Lung microvascular endothelial cell (primary cell): Measurements from ENCODE around the gene SFN. TPM values are rescaled to one million over a fixed set of nuclear protein-coding genes. Genes with fewer than 3 reads are reported as not detected.

Source experiments
- DNase-seq, 2 donors: peaks; one replicate each; pipeline versions ENCODE4 v3.0.0 to v3.0.0-alpha.2; 2010; ENCODE audit warnings: low read depth in 2 of 2
- total RNA-seq: library from RNA; depleted of rRNA; stranded (reverse); fragments of >200 nt; gene quantifications from 2 replicates; pipeline ENCODE4 v1.2.1, GENCODE V29; 2014

The SFN gene
- total RNA-seq, 1 donor from 2014 or later, result not detected

- no peak for DNase-seq
These were observed 48.6 kb downstream of the SFN start for GRCh38 chr1:26911399-26912146.

DNA sequence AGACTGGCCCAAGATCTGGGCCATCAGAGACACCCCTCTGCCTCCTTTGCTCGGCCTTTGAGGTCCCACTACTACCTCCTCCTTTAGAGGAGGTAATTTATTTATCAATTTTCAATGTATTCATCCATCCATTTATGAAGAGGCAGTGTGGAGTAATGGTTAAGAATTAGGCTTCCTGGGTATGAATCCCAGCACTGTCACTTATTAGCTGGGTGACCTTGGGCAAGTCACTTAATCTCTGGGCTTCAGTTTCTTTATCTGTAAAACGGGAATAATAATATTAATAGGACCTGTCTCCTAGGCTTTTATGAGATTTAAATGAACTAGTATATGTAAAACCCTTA, 49.2 kb downstream of the SFN start:
- no peak for DNase-seq

GRCh38 chr1:26913389-26913753, 50.4 kb downstream of the SFN start:
- DNase-seq, result no peak

Other genes starting within 250 kb of the SFN start
- gene ARID1A, start 167.1 kb upstream of the SFN start, total RNA-seq, result 7.8 and 9.5 TPM in 2 replicates
- gene PIGV, start 75.2 kb upstream of the SFN start, total RNA-seq, result 5.0 and 7.1 TPM in 2 replicates
- gene ZDHHC18, start 36.5 kb upstream of the SFN start, total RNA-seq, result 3.3 and 4.2 TPM in 2 replicates
- 6.8 and 8.3 TPM in 2 replicates for gene GPN2, start 27.1 kb downstream of the SFN start, total RNA-seq
- gene GPATCH3, start 37.3 kb downstream of the SFN start, total RNA-seq, result 7.6 and 10.3 TPM in 2 replicates
- gene NR0B2, start 50.8 kb downstream of the SFN start, total RNA-seq, result not detected in 2 replicates
- gene NUDC, start 58.6 kb downstream of the SFN start, total RNA-seq, result 17.4 and 18.5 TPM in 2 replicates
- gene KDF1, start 97.3 kb downstream of the SFN start, total RNA-seq, result not detected in 2 replicates
- gene TRNP1, start 130.5 kb downstream of the SFN start, total RNA-seq, result 0.60 and 3.1 TPM in 2 replicates
- gene TENT5B, start 149.7 kb downstream of the SFN start, total RNA-seq, result 0.20 and 0.22 TPM in 2 replicates